Upper lobe of left lung (tissue), 4 donors: ENCODE data around the gene APP.

Experiments
- EP300 ChIP-seq, 4 donors: sonication (generic); formaldehyde crosslinking; IDR thresholded peaks; one replicate each; pipeline ENCODE4 v1.5.1; 2017; ENCODE audit warnings: antibody characterized with exemption in 4 of 4, control low read depth in 2 of 4
- POLR2A ChIP-seq, 4 donors: fragments of 450-650 bp; IDR thresholded peaks; one replicate each; pipeline ENCODE4 v1.5.1; 2016 to 2017; ENCODE audit warnings: antibody characterized with exemption in 4 of 4, mild to moderate bottlenecking in 2 of 4
- POLR2AphosphoS5 ChIP-seq, 2 donors: sonication (generic); formaldehyde crosslinking; IDR thresholded peaks; one replicate each; pipeline ENCODE4 v1.5.1; 2017; ENCODE audit warnings: antibody characterized with exemption in 2 of 2
- TF ChIP-seq, protein P1 (sequence below), 6 experiments: fragments of 450-650 bp in 4 of 6; fragments of 200-600 bp in 2 of 6; sonication (generic) in 2 of 6; IDR thresholded peaks; one replicate each; pipeline ENCODE4 v1.5.1; 2016 to 2019; ENCODE audit warnings: antibody characterized with exemption in 6 of 6

DNA sequence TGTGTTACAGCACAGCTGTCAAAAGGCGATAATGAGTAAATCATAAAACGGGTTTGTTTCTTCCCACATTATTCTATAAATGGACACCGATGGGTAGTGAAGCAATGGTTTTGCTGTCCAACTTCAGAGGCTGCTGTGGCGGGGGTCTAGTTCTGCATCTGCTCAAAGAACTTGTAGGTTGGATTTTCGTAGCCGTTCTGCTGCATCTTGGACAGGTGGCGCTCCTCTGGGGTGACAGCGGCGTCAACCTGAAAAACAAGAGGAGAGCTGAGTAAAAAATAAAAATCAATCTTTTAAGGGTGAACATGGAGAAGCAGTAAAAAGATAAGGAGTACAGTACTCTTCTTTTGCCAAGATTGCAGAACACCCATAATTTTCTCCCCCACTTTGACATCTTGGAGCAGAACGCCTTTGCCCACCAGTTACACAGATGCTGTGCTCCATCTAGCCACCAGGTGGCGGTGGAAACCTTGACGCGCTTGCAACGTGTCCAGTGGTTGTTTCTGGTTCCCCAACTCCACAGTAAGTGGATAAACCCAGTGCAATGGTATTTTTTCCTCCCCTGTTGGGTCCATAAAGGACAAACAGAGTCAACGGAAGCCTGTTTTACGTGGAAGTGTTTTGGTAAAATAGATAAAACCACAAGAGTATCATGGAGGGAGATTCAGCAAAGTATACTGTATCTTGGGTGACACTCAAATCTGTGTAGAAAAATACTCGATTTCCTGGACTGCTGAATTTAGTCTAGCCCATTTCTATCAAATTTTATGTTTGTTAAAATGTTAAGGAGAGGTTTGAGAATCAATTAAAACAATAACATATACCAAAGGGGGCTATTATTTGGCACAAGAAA, 288.8 kb downstream of the APP start:
- TF ChIP-seq, protein P1, sequence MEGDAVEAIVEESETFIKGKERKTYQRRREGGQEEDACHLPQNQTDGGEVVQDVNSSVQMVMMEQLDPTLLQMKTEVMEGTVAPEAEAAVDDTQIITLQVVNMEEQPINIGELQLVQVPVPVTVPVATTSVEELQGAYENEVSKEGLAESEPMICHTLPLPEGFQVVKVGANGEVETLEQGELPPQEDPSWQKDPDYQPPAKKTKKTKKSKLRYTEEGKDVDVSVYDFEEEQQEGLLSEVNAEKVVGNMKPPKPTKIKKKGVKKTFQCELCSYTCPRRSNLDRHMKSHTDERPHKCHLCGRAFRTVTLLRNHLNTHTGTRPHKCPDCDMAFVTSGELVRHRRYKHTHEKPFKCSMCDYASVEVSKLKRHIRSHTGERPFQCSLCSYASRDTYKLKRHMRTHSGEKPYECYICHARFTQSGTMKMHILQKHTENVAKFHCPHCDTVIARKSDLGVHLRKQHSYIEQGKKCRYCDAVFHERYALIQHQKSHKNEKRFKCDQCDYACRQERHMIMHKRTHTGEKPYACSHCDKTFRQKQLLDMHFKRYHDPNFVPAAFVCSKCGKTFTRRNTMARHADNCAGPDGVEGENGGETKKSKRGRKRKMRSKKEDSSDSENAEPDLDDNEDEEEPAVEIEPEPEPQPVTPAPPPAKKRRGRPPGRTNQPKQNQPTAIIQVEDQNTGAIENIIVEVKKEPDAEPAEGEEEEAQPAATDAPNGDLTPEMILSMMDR (IDR thresholded peaks at IDR 0.05): peak; percentile 75 to 94 (median 86)
- TF ChIP-seq POLR2A (IDR thresholded peaks at IDR 0.05): no peak
- TF ChIP-seq POLR2AphosphoS5 (IDR thresholded peaks at IDR 0.05): no peak
- no peak for TF ChIP-seq EP300 (IDR thresholded peaks at IDR 0.05)
